Psoas muscle (tissue), 8 donors: ENCODE data around the gene RAPSN. TPM values are rescaled to one million over a fixed set of nuclear protein-coding genes. Genes with fewer than 3 reads are reported as not detected.

Source experiments
- ATAC-seq, 4 donors: fragments of 200-7000 bp; cut with Tn5 transposase; one replicate each; pipeline ENCODE4 v1.9.1; 2020; ENCODE audit warnings: moderate library complexity in 3 of 4, mild to moderate bottlenecking in 2 of 4
- DNase-seq, 2 donors: peaks; one replicate each; pipeline ENCODE4 v3.0.0-alpha.2; 2020
- H3K27ac ChIP-seq: fragments of 200-600 bp; one replicate; pipeline ENCODE4 v1.8.0; 2022
- H3K27me3 ChIP-seq, 3 donors: fragments of 200-600 bp in 1 of 3; one replicate each; pipeline versions ENCODE4 v1.6.1 to v1.8.0; 2013 to 2022; ENCODE audit warnings: low read length in 2 of 3, mild to moderate bottlenecking in 2 of 3, moderate library complexity in 1 of 3; ENCODE audit not compliant: insufficient read depth in 3 of 3
- H3K36me3 ChIP-seq, 2 donors: fragments of 200-600 bp in 1 of 2; one replicate each; pipeline versions ENCODE4 v1.6.1 to v1.8.0; 2013 to 2022; ENCODE audit warnings: low read depth in 1 of 2, mild to moderate bottlenecking in 1 of 2, moderate library complexity in 1 of 2; ENCODE audit not compliant: insufficient read depth in 1 of 2
- H3K4me1 ChIP-seq: fragments of 200-600 bp; one replicate; pipeline ENCODE4 v1.8.0; 2022
- H3K4me3 ChIP-seq: fragments of 200-600 bp; one replicate; pipeline ENCODE4 v1.8.0; 2022; ENCODE audit warnings: mild to moderate bottlenecking
- H3K9me3 ChIP-seq: fragments of 200-600 bp; one replicate; pipeline ENCODE4 v1.8.0; 2022
- CTCF ChIP-seq: fragments of 200-600 bp; IDR thresholded peaks from one replicate; pipeline ENCODE4 v1.8.0; 2022; ENCODE audit warnings: antibody characterized with exemption
- WGBS, 3 donors: extraction: QIAGEN DNeasy Blood & Tissue Kit; methylation state at CpG; one replicate each; pipeline versions ENCODE4 v1.1.6 to v1.1.7; 2013; 5-methylcytosine and 5-hydroxymethylcytosine counted together
- intact Hi-C, 2 donors: fragments of 100-400 bp; cut with DNase I; formaldehyde crosslinking; loops; one replicate each; pipeline versions ENCODE4 v1.11.0 to v1.14.2; 2022
- polyA plus RNA-seq, 3 donors: library from polyadenylated mRNA; stranded (reverse); fragments of 200-250 nt; gene quantifications; one replicate each; pipeline ENCODE4 v1.2.3, GENCODE V29; 2013
- total RNA-seq, 4 donors: library from RNA; stranded (reverse); fragmentation: NEBNext Ultra II Directional in 2 of 4; extraction: Animal tissue kit (Norgen Biotek cat#: 25700) in 2 of 4; gene quantifications; one replicate each; pipeline versions ENCODE4 v1.2.1 to v1.2.4, GENCODE V29; 2021 to 2023
- donor health status: healthy with polysubstance abuse.
- donor health status: DM: no; HTN: no; CAD: no; lungs with moderate emphysema.
- donor health status: Bipolar disorder and iron deficiency.
- donor health status: healthy.
- donor health status: DM: yes; HTN: yes; CAD: no.
- donor health status: DM: no; HTN: no; CAD: no.
- donor health status: DM: no; HTN: no; CAD: no.
- donor health status: DM: yes; HTN: yes; CAD: no.

Gene RAPSN
- total and polyA plus RNA-seq, 7 donors = 37.6 to 90.6 (median 58.7) TPM

- H3K36me3 ChIP-seq = peaks cover 17 to 73% of the 10 kb centered on the region in 2 donors
- H3K27ac ChIP-seq = no peak overlapping the region
- WGBS, 3 donors = 89 to 98% (median 89%) methylated on average over 2 of the region's 2 CpGs
- DNase-seq = no peak
- ATAC-seq = no peak
- no peaks in the 10 kb centered on the region for H3K27me3 ChIP-seq
- intact Hi-C loops = no loop called here
- no peak overlapping the region for H3K4me3 ChIP-seq
- H3K9me3 ChIP-seq = no peaks in the 10 kb centered on the region
- peaks cover 9% of the 10 kb centered on the region for H3K4me1 ChIP-seq
- TF ChIP-seq CTCF = no peak
Observed at GRCh38 chr11:47487421-47487820, 38.5 kb upstream of the RAPSN start.

- H3K9me3 ChIP-seq = no peaks in the 10 kb centered on the region
- peaks cover 9% of the 10 kb centered on the region for H3K4me1 ChIP-seq
- H3K27me3 ChIP-seq = no peaks in the 10 kb centered on the region
- no peak overlapping the region for H3K4me3 ChIP-seq
- no peak for TF ChIP-seq CTCF
- intact Hi-C loops = no loop called here
- WGBS, 3 donors = 91 to 95% (median 94%) methylated on average over 7 of the region's 7 CpGs
- no peak overlapping the region for H3K27ac ChIP-seq
- H3K36me3 ChIP-seq = peaks cover 23 to 89% of the 10 kb centered on the region in 2 donors
- ATAC-seq (no peak), DNase-seq (no peak)
Observed at GRCh38 chr11:47485107-47485506, 36.2 kb upstream of the RAPSN start.

GRCh38 chr11:47483457-47483856 lies 34.5 kb upstream of the RAPSN start:
- DNase-seq (no peak), ATAC-seq (no peak)
- intact Hi-C loops = no loop called here
- Histone ChIP-seq H3K27ac (no peak overlapping the region), H3K27me3 (no peaks in the 10 kb centered on the region), H3K4me1 (peaks cover 7% of the 10 kb centered on the region), H3K4me3 (no peak overlapping the region), H3K9me3 (no peaks in the 10 kb centered on the region), H3K36me3 (peaks cover 25 to 99% of the 10 kb centered on the region in 2 donors)
- WGBS, 3 donors = 81 to 93% (median 91%) methylated on average over 1 of the region's 1 CpG
- TF ChIP-seq CTCF = no peak

- DNase-seq (no peak), ATAC-seq (no peak)
- no peak overlapping the region for H3K27ac ChIP-seq
- H3K4me1 ChIP-seq = peaks cover 5% of the 10 kb centered on the region
- peaks cover 19 to 99% of the 10 kb centered on the region in 2 donors for H3K36me3 ChIP-seq
- H3K27me3 ChIP-seq = no peaks in the 10 kb centered on the region
- 94 to 97% (median 95%) methylated on average over 6 of the region's 6 CpGs for WGBS, 3 donors
- intact Hi-C loops = no loop called here
- TF ChIP-seq CTCF = no peak
- H3K9me3 ChIP-seq = no peaks in the 10 kb centered on the region
- H3K4me3 ChIP-seq = no peak overlapping the region
Observed at GRCh38 chr11:47480762-47481161, 31.8 kb upstream of the RAPSN start.

- ATAC-seq (peak in 3 of 4 donors; percentile 34 to 59 (median 49)), DNase-seq (no peak)
- peaks cover 5% of the 10 kb centered on the region for H3K4me1 ChIP-seq
- H3K9me3 ChIP-seq = no peaks in the 10 kb centered on the region
- no peak overlapping the region for H3K27ac ChIP-seq
- no peak overlapping the region for H3K4me3 ChIP-seq
- H3K36me3 ChIP-seq = peaks cover 20 to 100% of the 10 kb centered on the region in 2 donors
- intact Hi-C loops = no loop called here
- WGBS, 3 donors = 62 to 85% (median 63%) methylated on average over 5 of the region's 5 CpGs
- H3K27me3 ChIP-seq = no peaks in the 10 kb centered on the region
- no peak for TF ChIP-seq CTCF
Observed at GRCh38 chr11:47478651-47479329, 29.9 kb upstream of the RAPSN start.
